Measurements from ENCODE around the gene PAK2. TPM values are rescaled to one million over a fixed set of nuclear protein-coding genes. Genes with fewer than 3 reads are reported as not detected.

PAK2 gene
- total RNA-seq, 1 experiment from 2014 or later = 69.6 TPM

GRCh38 chr3:196771067-196771466 lies 31.4 kb downstream of the PAK2 start (continued):
- TF ChIP-seq REST (IDR thresholded peaks at IDR 0.05; ENCODE audit: low read depth) = no peak
- TF ChIP-seq RAD21 (IDR thresholded peaks at IDR 0.05; ENCODE audit: low read depth) = no peak
- TF ChIP-seq CBX3 (IDR thresholded peaks at IDR 0.05; ENCODE audit: low read depth) = no peak
- no peak for TF ChIP-seq ZBTB33 (IDR thresholded peaks at IDR 0.05; ENCODE audit: extremely low read depth, insufficient replicate concordance, low read length)
- TF ChIP-seq EGR1 (IDR thresholded peaks at IDR 0.05; ENCODE audit: low read depth) = no peak

DNA sequence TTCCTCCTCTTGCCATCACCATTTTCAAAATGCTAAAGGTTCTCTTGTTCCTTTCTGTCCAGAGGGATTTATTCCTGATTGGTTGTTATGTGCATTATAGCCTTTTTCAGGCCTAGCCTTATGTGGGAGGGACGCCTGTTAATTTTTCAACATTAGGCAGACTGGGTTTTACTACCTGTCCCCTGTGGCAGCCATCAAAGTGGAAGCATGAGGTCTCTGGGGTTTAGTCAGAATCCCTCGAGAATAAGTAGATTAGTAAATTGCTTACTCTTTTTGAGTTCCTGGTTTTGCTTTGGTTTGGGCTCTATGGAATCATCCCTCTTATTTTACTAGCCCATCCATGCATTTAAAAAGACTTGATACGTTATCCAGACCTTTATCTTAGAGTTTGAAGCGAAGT lies 32.4 kb downstream of the PAK2 start:
- no peak overlapping the region for H3K4me2 ChIP-seq (ENCODE audit: low read length)
- no peak for ATAC-seq
- ChIA-PET CTCF (no interaction called here), RAD21 (ENCODE audit: low non-redundant PET in 1 of 2, low total read pairs in 2 of 2, uncharacterized antibody in 2 of 2, unreplicated experiment in 2 of 2) (no interaction called here), POLR2A (no interaction called here)
- H3K27me3 ChIP-seq (ENCODE audit: insufficient read depth, low read length) = no peaks in the 10 kb centered on the region
- H3K4me1 ChIP-seq (ENCODE audit: control insufficient read depth in 1 of 2, insufficient read depth in 2 of 2, low read length in 2 of 2) = no peaks in the 10 kb centered on the region
- no peak overlapping the region for H3K4me3 ChIP-seq (replicated peaks in 1 of 2; ENCODE audit: low read depth in 1 of 2, low read length in 2 of 2)
- no peak overlapping the region for H3K27ac ChIP-seq (ENCODE audit: low read depth, low read length)
- no peaks in the 10 kb centered on the region for H3K9me3 ChIP-seq (ENCODE audit: control insufficient read depth in 1 of 2, insufficient read depth in 1 of 2, low read depth in 1 of 2, low read length in 2 of 2)
- H4K20me1 ChIP-seq (ENCODE audit: insufficient read depth) = peaks cover 5% of the 10 kb centered on the region; the same call in 1 of the 2 replicates
- BruUV-seq (replicated peaks) = no TSS peak
- no peak overlapping the region for H3K9ac ChIP-seq (ENCODE audit: low read length)
- peaks cover 92% of the 10 kb centered on the region for H3K79me2 ChIP-seq (ENCODE audit: insufficient read depth, low read length)
- H3K36me3 ChIP-seq (ENCODE audit: control insufficient read depth in 1 of 2, insufficient read depth in 2 of 2, low read length in 2 of 2) = no peaks in the 10 kb centered on the region
- no peak for DNase-seq (ENCODE audit: low read depth, low spot score)
- no peaks in the 10 kb centered on the region for H3K9me2 ChIP-seq (ENCODE audit: insufficient read depth)
- H2AFZ ChIP-seq (ENCODE audit: low read depth, low read length, poor library complexity, severe bottlenecking) = no peak overlapping the region
- intact Hi-C loops (cut with micrococcal nuclease) = no loop called here
- TF ChIP-seq ZNF274 (IDR thresholded peaks at IDR 0.05; ENCODE audit: low read depth, low read length) (no peak), POLR2A (IDR thresholded peaks at IDR 0.05; ENCODE audit: borderline replicate concordance, extremely low read depth, insufficient read depth, insufficient read length) (no peak), EZH2 (IDR thresholded peaks at IDR 0.05) (no peak), TCF7L2 (IDR thresholded peaks at IDR 0.05; ENCODE audit: borderline replicate concordance, extremely low read depth, insufficient read depth, insufficient read length) (no peak), ZBTB33 (IDR thresholded peaks at IDR 0.05; ENCODE audit: extremely low read depth, insufficient replicate concordance, low read length) (no peak), YY1 (IDR thresholded peaks at IDR 0.05; ENCODE audit: extremely low read depth, insufficient replicate concordance, low read depth, low read length) (no peak), SP1 (IDR thresholded peaks at IDR 0.05; ENCODE audit: low read depth) (no peak), ZFX (IDR thresholded peaks at IDR 0.05) (no peak), ELF1 (IDR thresholded peaks at IDR 0.05; ENCODE audit: borderline replicate concordance, low read depth) (no peak), EZH2phosphoT487 (IDR thresholded peaks at IDR 0.05; ENCODE audit: borderline replicate concordance) (no peak), RAD21 (IDR thresholded peaks at IDR 0.05; ENCODE audit: low read depth) (no peak), SRF (IDR thresholded peaks at IDR 0.05; ENCODE audit: low read depth) (no peak)
- TF ChIP-seq, protein P1, sequence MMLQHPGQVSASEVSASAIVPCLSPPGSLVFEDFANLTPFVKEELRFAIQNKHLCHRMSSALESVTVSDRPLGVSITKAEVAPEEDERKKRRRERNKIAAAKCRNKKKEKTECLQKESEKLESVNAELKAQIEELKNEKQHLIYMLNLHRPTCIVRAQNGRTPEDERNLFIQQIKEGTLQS (IDR thresholded peaks at IDR 0.05) = no peak

Data from HCT116 (cell line).